ENCODE measurements around the gene COX7C.

DNA sequence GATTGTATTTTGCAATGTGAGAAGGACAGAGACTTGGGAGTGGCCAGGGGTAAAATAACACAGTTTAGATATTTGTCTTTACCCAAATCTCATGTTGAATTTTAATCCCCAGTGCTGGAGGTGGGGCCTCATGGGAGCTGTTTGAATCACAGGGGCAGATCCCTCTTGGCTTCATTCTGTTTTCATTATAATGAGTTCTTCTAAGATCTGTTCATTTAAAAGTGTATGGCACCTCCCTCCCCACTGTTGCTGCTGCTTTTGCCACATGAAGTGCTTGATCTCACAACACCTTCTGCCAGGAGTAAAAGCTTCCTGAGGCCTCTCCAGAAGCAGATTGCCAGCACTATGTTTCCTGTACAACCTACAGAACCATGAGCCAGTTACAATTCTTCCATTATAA lies 28.1 kb downstream of the COX7C start:
- TF ChIP-seq HDGF (IDR thresholded peaks at IDR 0.05; ENCODE audit: borderline replicate concordance) = no peak
- no peak for TF ChIP-seq FOXK2 (IDR thresholded peaks at IDR 0.05)
- TF ChIP-seq LEF1 (IDR thresholded peaks at IDR 0.05; ENCODE audit: borderline replicate concordance) = no peak
- no peak for TF ChIP-seq FOXM1 (IDR thresholded peaks at IDR 0.05; ENCODE audit: borderline replicate concordance)
- TF ChIP-seq, protein P1, sequence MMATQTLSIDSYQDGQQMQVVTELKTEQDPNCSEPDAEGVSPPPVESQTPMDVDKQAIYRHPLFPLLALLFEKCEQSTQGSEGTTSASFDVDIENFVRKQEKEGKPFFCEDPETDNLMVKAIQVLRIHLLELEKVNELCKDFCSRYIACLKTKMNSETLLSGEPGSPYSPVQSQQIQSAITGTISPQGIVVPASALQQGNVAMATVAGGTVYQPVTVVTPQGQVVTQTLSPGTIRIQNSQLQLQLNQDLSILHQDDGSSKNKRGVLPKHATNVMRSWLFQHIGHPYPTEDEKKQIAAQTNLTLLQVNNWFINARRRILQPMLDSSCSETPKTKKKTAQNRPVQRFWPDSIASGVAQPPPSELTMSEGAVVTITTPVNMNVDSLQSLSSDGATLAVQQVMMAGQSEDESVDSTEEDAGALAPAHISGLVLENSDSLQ (IDR thresholded peaks at IDR 0.05) = no peak
- TF ChIP-seq SP1 (IDR thresholded peaks at IDR 0.05) = no peak
- TF ChIP-seq ZNF384 (IDR thresholded peaks at IDR 0.05) = no peak
- no peak for TF ChIP-seq TARDBP (IDR thresholded peaks at IDR 0.05)
- no peak for TF ChIP-seq BHLHE40 (IDR thresholded peaks at IDR 0.05; ENCODE audit: borderline replicate concordance)
- no peak for TF ChIP-seq ARNT (IDR thresholded peaks at IDR 0.05)
- TF ChIP-seq FOXA1 (IDR thresholded peaks at IDR 0.05) = no peak
